ENCODE measurements around the gene ADGRD1. TPM values are rescaled to one million over a fixed set of nuclear protein-coding genes. Genes with fewer than 3 reads are reported as not detected.

ADGRD1 gene
- polyA plus RNA-seq, 1 of the 3 experiments (the other 2 are of a cell fraction): not detected

GRCh38 chr12:131091976-131092691 is 138.4 kb downstream of the ADGRD1 start:
- Histone ChIP-seq H3K36me3 (replicated peaks in 1 of 2; ENCODE audit: control insufficient read depth in 1 of 2, insufficient read depth in 2 of 2, low read length in 1 of 2) (no peaks in the 10 kb centered on the region), H3K79me2 (ENCODE audit: insufficient read depth) (no peaks in the 10 kb centered on the region), H3K4me3 (ENCODE audit: low read depth in 2 of 2, low read length in 1 of 2) (no peak overlapping the region), H3K27ac (ENCODE audit: low read depth in 2 of 2, low read length in 1 of 2) (no peak overlapping the region), H3K4me2 (no peak overlapping the region), H3K9me2 (no peaks in the 10 kb centered on the region), H3K9me3 (no peaks in the 10 kb centered on the region), H3K9ac (no peak overlapping the region), H4K20me1 (ENCODE audit: insufficient read depth) (no peaks in the 10 kb centered on the region), H3K27me3 (ENCODE audit: insufficient read depth) (no peaks in the 10 kb centered on the region), H2AFZ (ENCODE audit: low read depth) (no peak overlapping the region), H3K4me1 (ENCODE audit: control insufficient read depth in 1 of 2, insufficient read depth in 2 of 2, low read depth in 1 of 2, low read length in 1 of 2) (peaks cover 0 to 9% of the 10 kb centered on the region in 2 experiments; a peak in 1 of 4 replicates), H3F3A (replicated peaks; ENCODE audit: insufficient read depth) (no peaks in the 10 kb centered on the region)
- ChIA-PET POLR2A (no interaction called here), CTCF (interaction anchor here (2.8 kb wide), 1 partner anchor 12 kb away, joined by 9 read pairs; no protein-coding TSS in a partner anchor)
- TF ChIP-seq NRF1 (IDR thresholded peaks at IDR 0.05; ENCODE audit: low read depth, low read length) (no peak), MXI1 (IDR thresholded peaks at IDR 0.05; ENCODE audit: low read depth, low read length) (no peak), SMC3 (IDR thresholded peaks at IDR 0.05; ENCODE audit: low read depth, low read length) (no peak), TAF1 (IDR thresholded peaks at IDR 0.05; ENCODE audit: borderline replicate concordance, low read depth, low read length) (no peak), USF1 (IDR thresholded peaks at IDR 0.05; ENCODE audit: borderline replicate concordance, low read depth) (no peak), FOXM1 (IDR thresholded peaks at IDR 0.05; ENCODE audit: low read depth) (no peak), USF2 (IDR thresholded peaks at IDR 0.05; ENCODE audit: borderline replicate concordance, low read depth, low read length) (no peak)
- no peak for DNase-seq
- 63% methylated on average over 16 of the region's 18 CpGs for WGBS (ENCODE audit: low lambda C conversion rate)

GRCh38 chr12:131092901-131093603 is 139.3 kb downstream of the ADGRD1 start:
- TF ChIP-seq POLR2AphosphoS5 (IDR thresholded peaks at IDR 0.05; ENCODE audit: low read depth, low read length): no peak
- no peak for TF ChIP-seq ZBTB33 (IDR thresholded peaks at IDR 0.05; ENCODE audit: borderline replicate concordance, low read depth)
- TF ChIP-seq FOXJ3 (CRISPR knock-in tag; IDR thresholded peaks at IDR 0.05): no peak
- no peak for TF ChIP-seq FOXM1 (IDR thresholded peaks at IDR 0.05; ENCODE audit: low read depth)
- no peak for TF ChIP-seq IRF3 (IDR thresholded peaks at IDR 0.05; ENCODE audit: low read depth, low read length)
- TF ChIP-seq TAF1 (IDR thresholded peaks at IDR 0.05; ENCODE audit: borderline replicate concordance, low read depth, low read length): no peak

More at GRCh38 chr12:131092901-131093603, 139.3 kb downstream of the ADGRD1 start:
- H2AFZ ChIP-seq (ENCODE audit: low read depth): no peak overlapping the region
- no peaks in the 10 kb centered on the region for H3K9me3 ChIP-seq
- H3F3A ChIP-seq (replicated peaks; ENCODE audit: insufficient read depth): no peaks in the 10 kb centered on the region
- ChIA-PET CTCF (interaction anchor here (0.8 to 2.8 kb wide), 3 partner anchors 11 to 177 kb away, joined by 3 to 9 read pairs (median 3); no protein-coding TSS in a partner anchor), POLR2A (no interaction called here)
- no peaks in the 10 kb centered on the region for H3K36me3 ChIP-seq (replicated peaks in 1 of 2; ENCODE audit: control insufficient read depth in 1 of 2, insufficient read depth in 2 of 2, low read length in 1 of 2)
- H3K27me3 ChIP-seq (ENCODE audit: insufficient read depth): no peaks in the 10 kb centered on the region
- peaks cover 0 to 19% of the 10 kb centered on the region in 2 experiments; a peak in 1 of 4 replicates for H3K4me1 ChIP-seq (ENCODE audit: control insufficient read depth in 1 of 2, insufficient read depth in 2 of 2, low read depth in 1 of 2, low read length in 1 of 2)
- 50% methylated on average over 9 of the region's 21 CpGs for whole genome bisulfite sequencing (ENCODE audit: low lambda C conversion rate)
- no peak for DNase-seq
- H3K9ac ChIP-seq: no peak overlapping the region
- H3K9me2 ChIP-seq: no peaks in the 10 kb centered on the region
- H4K20me1 ChIP-seq (ENCODE audit: insufficient read depth): no peaks in the 10 kb centered on the region
- H3K4me2 ChIP-seq: no peak overlapping the region
- no peak overlapping the region for H3K27ac ChIP-seq (ENCODE audit: low read depth in 2 of 2, low read length in 1 of 2)
- no peaks in the 10 kb centered on the region for H3K79me2 ChIP-seq (ENCODE audit: insufficient read depth)
- H3K4me3 ChIP-seq (ENCODE audit: low read depth in 2 of 2, low read length in 1 of 2): no peak overlapping the region

Data from SK-N-SH (cell line).